HUDEP-2 (cell line): ENCODE data around the gene CEP85L.

ENCODE experiments used
- DNase-seq, 76 experiments: peaks; one replicate each; lab custom pipeline; 2025; ENCODE audit not compliant: unreplicated experiment in 76 of 76; lab: John Stamatoyannopoulos, UW

The CEP85L gene

DNA sequence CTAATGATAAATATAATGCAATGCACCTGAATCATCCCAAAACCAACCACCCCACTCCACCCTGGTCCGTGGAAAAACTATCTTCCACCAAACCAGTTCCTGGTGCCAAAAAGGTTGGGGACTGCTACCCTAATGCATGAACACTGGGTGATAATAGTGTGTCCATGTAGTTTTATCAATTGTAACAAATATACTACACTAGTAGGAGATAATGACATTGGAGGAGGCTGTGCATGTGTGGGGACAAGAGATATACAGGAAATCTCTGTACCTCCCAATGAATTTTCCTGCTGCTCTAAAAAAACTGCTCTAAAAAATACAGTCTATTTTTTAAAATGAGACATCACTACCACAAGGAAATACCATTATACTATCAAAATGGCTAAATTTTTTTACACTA is 20.5 kb downstream of the CEP85L start:
- peak in 30 of 76 experiments; percentile 9 to 69 (median 34) for DNase-seq

- no peak for DNase-seq
These were observed 21.3 kb downstream of the CEP85L start for GRCh38 chr6:118630067-118630466.

- DNase-seq = no peak
These were observed 23.7 kb downstream of the CEP85L start for GRCh38 chr6:118627724-118628123.

- DNase-seq = no peak
These were observed 25.6 kb downstream of the CEP85L start for GRCh38 chr6:118625833-118626232.

DNA sequence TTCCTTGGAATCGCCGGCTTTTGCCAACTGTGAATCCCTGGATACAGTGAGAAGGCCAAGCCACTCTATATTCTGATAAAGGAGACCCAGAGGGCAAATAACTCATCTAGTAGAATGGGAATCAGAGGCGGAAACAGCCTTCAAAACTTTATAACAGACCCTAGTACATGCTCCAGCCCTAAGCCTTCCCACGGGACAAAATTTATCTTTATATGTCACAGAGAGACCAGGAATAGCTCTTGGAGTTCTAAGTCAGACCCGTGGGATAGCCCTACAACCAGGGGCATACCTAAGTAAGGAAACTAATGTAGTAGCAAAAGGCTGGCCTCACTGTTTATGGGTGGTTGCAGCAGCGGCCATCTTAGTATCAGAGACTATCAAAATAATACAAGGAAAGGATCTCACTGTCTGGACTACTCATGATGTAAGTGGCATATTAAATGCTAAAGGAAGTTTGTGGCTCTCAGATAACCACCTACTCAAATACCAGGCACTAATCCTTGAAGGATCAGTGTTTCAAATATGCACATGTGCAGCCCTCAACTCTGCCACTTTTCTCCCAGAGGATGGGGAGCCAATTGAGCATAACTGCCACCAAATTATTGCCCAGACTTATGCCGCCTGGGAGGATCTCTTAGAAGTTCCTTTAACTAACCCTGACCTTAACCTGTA is 29.5 kb downstream of the CEP85L start:
- no peak for DNase-seq

GRCh38 chr6:118620202-118620601 is 31.2 kb downstream of the CEP85L start:
- DNase-seq = no peak

GRCh38 chr6:118618676-118619377 is 32.6 kb downstream of the CEP85L start:
- DNase-seq = peak in 46 of 76 experiments; percentile 10 to 72 (median 46)

DNA sequence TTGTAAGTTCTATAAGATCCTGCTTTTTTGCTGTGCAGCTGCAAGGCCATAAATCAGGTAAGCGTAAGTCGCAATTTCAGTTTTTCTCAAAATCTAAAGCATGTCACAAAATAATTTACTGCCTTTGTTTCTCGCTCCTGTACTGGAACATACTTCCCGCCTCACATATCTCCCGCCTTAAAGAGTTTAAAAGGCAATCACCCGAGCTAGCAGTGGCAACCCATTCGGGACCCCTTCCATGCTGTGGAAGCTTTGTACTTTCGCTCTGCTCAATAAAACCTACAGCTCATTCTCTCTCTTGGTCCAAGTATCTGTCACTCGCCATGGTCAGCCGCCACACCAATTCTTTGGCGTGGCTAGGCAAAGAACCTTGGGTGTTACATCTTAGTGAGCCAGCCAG is 34.0 kb downstream of the CEP85L start:
- DNase-seq = no peak

DNA sequence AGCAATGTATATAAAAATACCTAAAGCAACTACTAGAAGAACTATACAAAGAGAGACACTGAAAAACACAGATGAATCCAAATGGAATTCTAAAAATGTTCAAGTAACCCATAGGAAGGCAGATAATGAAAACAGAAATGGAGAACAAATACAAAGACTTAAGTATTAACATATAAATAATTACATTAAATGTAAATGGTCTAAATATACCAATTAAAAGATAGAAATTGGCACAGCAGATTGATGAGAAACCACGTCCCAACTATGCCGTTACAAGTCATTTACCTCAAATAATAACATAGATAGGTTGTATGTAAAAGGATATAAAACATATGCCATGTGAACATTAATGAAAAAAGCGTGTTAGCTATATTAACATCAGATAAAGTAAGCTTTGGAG is 40.1 kb downstream of the CEP85L start:
- DNase-seq = no peak

DNA sequence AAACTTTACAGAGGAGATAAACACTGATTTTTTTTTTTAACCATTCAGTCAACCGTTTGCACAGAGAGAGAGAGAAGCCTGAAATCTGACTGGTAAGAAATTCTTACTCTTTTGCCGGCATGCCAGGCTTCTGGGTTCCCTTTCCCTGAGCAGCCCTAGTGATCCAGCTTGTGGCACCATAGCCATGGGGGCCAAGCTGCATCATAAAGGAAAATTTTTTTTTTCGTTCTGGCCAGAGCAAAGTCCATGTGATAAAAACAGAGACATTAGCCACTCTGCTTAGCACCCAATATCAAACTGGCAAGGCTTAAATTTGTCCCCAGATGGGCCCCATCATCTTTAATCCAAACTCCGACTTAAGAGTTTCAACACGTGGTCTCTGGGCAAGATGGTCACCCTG is 44.5 kb downstream of the CEP85L start:
- DNase-seq = no peak

DNA sequence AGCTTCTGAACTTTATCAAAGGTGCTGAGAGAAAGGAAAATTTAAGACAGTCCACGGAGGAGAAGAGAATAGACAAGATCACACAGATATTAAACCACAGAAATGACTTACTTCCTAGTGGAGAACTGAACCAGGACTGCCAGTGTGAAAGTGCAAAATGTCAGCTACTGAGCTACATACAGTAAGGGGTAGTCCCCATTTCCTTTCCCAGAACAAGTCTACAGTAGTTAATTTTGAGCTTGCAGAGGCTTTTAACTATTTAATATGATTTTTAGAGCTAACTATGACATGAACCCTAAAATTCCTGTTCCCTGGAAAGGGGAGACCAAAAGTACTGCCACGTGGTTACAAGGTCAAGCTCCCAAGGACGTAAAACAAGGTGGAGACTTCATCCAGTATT is 45.1 kb downstream of the CEP85L start:
- no peak for DNase-seq

- no peak for DNase-seq
These were observed 48.0 kb downstream of the CEP85L start for GRCh38 chr6:118603372-118603771.

GRCh38 chr6:118602300-118602699 is 49.1 kb downstream of the CEP85L start:
- DNase-seq = no peak

- no peak for DNase-seq
These were observed 53.1 kb downstream of the CEP85L start for GRCh38 chr6:118598324-118598723.

- DNase-seq = no peak
These were observed 53.8 kb downstream of the CEP85L start for GRCh38 chr6:118597636-118598035.

GRCh38 chr6:118596774-118597320 is 54.5 kb downstream of the CEP85L start:
- DNase-seq = no peak

- no peak for DNase-seq
These were observed 56.5 kb downstream of the CEP85L start for GRCh38 chr6:118594877-118595276.

DNA sequence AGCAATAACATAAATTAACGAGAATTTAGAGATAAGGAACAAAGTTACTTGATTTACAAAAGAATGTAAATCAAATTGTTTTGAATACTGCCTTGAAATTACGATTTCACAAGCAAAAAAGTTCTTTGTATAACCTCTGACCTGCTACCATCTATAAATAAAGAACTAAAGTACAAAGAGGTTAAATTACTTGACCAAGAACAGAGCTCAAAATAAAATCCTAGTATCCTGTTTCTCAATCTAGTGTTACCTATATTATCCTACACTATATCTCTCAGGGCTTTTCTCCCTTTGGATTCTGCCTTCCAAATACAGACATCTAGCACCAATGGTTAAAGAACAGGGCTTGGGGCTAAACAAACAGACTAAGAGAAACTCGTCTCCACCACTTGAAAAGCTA is 59.5 kb downstream of the CEP85L start:
- DNase-seq = no peak

DNA sequence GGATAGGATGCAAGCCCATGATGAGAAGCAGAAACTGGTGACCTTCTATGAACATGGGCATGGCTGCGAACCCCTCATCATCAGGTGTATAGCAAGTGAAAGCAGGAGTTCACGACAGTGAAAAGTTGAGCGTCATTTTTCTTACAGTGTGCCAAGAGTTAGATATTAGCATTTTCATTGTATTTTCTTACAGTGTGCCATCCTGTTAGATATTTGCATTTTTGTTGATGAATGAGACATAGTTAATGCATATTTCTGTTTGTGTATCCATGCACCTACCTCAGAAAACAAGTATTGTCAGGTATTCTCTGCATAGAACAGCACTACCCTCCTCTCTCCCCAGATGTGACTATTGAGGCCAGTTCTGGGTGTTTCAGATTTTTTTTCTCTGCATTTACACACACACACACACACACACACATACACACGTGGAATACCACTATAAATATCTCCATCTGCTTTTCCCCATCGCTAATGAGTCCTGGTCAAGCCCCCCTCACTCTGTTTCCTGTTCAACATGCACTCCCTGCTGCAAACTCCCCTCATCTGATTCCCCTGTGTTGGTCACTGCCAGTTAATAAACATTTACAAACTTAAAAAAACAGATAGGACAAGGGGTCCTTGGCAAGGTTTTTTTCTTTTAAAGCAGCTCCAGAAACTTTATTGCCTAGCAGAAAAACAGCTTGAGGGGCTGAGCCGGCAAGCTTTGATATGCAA is 61.6 kb downstream of the CEP85L start:
- DNase-seq = no peak

DNA sequence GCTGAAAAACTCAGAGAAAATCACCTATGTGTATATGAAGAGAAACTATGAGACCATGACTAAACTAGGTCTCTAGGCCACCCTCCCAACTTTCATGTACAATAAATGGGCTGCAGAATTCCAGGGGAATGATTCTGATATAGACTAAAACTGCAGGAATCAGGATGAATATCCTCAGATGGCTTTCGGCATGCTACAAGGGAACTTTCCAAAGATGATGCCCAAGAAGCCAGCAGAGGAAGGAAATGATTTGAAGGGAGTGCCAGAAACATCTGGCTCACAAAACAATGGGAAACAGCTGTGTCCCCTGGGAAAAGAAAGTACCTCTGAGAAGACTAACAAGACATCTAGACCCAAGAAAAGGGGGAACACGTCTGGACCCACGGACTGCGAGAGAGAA is 62.2 kb downstream of the CEP85L start:
- DNase-seq = no peak

GRCh38 chr6:118588626-118589025 is 62.8 kb downstream of the CEP85L start:
- DNase-seq = no peak
